Fibroblast of skin of left quadriceps (primary cell): ENCODE measurements around the gene NRDC.
"Not testable (repeated sequence)": the region's sequence is repeated elsewhere in the genome, so short reads cannot be mapped to it uniquely, and the experiment has no call there.

Experiments used
- DNase-seq, 2 experiments: peaks; one replicate each; pipeline ENCODE4 v3.0.0-alpha.2; 2013; ENCODE audit warnings: low read depth in 2 of 2

NRDC gene

DNA sequence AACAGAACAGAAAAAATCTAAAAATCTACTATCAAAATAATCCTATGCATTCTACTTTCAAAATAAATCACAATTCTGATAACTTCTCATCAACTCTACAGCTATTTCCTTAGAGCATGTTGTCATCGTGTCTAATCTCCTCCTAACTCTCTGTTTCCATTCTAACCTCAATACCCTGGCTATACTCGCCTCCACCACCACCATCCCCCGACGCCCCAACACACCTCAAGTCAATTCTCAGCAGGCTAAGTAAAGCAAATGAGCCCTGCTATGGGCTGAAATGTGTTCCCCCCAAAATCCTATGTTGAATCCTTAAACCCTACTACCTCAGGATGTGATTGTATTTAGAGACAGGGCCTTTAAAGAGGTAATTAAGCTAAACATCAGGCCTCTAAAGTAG is 34.6 kb downstream of the NRDC start:
- no peak for DNase-seq

DNA sequence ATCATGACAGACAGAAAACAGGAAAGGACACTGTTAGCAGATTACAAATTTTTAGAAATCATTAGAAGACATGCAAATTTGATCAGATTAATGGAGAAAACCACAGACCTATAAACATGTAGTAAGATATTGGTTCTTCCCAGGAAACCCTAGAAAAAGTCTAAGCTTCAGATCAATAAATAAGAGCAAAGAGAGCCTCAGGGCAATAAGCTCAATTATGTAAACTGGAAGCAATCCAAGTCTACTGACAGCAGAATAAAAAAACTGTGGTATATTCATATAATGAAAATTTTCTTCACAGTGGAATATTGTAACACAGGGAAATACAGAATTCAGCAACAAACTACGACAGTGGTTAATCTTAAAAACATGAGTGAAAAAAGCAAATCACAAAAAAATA is 36.3 kb downstream of the NRDC start:
- no peak for DNase-seq

DNA sequence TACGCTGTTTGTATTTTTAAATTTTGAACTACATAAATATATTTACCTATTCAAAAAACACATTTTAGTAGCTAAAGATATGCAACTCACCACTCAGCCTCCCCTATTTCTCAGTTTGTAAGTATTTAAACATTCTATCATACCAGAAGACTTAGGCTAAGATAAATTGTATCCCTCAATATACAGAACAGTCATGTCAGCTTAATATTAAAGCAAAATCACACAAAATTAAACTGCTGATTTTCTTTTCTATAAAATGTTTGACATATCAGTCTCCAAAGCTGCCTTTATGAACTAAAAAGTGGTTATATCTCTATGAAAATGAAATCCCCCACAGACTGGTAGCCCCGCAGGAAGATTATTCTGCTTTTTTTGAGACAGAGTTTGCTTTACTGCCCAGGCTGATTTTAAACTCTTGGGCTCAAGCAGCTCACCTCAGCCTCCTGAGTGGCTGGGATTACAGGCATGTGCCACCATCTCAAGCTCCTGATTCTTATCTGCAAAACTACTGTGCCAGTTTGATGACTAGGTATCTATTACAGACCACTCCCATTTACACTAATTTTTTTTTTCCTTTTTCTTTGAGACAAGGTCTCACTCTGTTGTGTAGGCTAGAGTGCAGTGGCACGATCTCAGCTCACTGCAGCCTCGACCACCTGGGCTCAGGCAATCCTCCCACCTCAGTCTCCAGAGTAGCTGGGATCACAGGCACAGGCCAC is 37.6 kb downstream of the NRDC start:
- DNase-seq: no peak

DNA sequence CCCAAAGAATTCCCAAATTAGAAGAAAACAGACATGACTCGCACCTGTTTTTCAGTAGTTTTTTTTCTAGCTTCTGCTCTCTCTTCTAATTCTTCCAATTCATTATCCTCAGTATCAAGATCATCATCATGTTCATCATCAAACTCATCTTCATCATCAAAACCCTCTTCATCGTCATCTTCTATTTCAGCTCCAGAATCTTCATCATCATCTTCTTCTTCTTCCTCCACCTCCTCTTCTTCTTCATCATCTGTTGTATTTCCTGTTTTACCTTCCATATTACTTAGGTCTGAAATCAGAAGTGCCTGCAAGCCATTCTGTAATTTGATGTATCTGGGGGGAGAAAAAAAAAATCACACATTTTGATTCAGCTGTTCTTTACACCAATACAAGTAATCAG is 38.3 kb downstream of the NRDC start:
- no peak for DNase-seq

DNA sequence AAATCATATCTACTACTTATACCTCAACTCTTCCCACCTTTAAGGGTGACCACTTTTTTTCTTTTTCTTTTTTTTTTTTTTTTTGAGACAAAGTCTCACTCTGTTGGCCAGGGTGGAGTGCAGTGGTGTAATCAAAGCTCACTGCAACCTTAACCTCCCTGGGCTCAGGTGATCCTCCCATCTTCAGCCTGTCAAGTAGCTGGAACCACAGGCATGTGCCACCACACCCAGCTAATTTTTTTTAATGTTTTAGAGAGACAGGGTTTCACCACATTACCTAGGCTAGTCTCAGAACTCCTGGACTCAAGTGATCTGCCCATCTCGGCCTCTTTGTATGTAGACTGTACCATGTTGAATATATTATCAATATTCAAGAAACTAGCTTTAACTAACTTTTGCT is 39.4 kb downstream of the NRDC start:
- DNase-seq: no peak

DNA sequence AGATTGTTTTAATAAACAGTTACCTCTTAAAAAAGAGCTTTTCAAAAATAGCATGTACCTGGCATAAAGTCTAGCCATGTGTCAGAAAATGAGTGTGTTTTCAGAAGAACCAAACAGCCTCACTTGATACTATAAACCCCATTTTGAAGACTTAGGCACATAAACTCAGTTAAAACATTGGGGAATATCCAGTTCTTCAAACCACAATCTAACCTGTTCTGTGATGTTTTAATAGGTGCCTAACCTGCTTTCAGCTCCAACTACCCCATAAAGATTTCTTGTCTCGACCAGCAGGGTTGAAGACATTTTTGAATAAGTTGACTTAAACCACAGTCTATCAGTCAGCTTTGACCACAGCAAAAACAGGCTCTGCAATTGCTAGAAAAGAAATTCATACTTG is 41.3 kb downstream of the NRDC start:
- no peak for DNase-seq

DNA sequence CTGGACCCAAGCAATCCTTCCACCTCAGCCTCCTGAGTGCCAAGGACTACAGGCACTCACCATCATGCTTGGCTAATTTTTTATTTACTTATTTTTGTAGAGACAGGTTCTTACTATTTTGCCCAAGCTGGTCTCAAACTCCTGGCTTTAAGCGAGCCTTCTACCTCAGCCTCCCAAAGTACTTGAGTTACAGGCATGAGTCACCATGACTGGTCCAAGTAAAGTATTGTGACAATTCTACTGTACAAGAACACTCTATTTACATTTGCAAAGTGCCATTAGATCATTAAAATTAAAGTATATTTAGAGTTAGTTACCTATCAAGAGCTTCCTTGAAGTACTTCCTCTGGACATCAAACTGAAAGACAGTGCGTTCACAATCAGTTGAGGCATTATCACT is 44.8 kb downstream of the NRDC start:
- no peak for DNase-seq

DNA sequence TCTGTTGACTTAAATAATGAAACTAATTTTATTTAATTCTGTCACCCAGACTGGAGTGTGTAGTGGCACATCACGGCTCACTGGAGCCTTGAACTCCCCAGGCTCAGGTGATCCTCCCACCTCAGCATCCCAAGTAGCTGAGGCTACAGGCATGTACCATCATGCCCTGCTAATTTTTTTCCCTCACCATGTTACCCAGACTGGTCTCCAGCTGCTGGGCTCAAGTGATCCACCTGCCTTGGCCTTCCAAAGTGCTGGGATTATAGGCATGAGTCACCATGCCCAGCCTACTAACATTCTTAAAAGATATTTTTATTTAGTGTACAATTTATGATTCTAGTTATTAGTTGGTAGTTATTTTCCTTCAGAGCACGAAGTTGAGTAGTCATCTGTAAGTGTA is 49.5 kb downstream of the NRDC start:
- no peak for DNase-seq

DNA sequence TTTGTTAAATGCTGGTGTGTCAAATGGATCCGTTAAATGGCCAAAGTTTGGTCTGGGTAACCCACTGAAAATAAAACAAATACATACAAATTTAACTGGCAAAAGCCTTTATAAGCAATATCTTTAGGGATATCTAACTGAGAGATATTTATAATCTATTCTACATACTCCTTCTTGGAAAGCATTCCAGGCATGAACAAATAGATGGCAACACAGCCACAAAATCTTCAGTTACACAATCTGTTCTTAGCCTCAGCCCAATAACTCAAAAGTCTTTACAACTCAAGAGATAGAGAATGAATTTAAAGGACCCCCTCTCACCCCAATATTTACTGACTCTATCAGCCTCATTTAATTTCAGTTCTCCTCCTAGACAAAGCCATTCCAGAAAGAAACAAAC is 58.7 kb downstream of the NRDC start:
- no peak for DNase-seq

DNA sequence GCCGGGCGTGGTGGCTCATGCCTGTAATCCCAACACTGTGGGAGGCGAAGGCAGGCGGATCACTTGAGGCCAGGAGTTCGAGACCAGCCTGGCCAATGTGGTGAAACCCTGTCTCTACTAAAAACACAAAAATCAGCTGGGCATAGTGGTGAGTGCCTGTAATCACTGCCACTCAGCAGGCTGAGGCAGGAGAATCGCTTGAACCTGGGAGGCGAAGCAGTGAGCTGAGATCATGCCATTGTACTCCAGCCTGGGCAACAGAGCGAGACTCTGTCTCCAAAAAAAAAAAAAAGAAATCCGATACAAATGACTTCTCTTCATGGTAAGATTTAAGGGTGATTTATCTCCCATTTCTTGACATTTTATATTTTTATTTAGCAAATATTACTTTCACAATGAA is 59.5 kb downstream of the NRDC start:
- DNase-seq: not testable (repeated sequence)

DNA sequence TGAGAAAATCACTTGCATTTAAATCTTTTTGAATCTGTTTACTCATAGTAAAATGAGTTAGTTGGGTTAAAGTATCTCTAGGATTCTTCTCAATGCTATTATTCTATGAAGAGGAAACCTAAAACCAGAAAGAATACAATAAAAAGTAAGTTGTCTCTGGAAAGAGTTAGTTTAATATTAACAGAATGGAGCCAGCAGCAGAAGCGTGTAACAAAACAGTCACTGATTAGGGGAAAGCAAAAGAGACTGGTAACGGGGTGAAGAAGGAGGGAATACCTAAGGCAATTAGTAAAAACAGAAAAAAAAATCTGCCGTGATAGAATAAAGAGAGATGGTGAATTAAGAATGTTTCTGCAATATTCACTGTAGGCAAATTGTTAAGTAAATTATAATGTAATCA is 60.0 kb downstream of the NRDC start:
- DNase-seq: no peak

DNA sequence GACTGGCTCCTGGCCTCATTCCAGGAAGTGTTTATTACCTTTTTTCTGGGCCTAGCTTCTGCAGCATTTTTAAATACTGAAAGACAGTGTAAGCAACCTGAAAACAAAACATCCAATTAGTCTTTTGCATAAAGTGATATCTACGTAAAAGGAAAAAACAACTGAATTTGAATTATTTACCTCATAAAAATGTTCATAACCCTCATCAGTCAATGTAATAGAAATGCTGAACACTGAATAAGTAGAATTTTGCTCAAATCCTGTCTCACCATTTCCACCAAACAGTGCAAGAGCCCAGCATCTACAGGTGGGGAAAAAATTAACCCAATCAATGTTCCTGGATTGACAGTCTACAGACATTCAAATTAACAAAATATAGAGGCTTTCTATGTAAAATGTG is 64.0 kb downstream of the NRDC start:
- no peak for DNase-seq

DNA sequence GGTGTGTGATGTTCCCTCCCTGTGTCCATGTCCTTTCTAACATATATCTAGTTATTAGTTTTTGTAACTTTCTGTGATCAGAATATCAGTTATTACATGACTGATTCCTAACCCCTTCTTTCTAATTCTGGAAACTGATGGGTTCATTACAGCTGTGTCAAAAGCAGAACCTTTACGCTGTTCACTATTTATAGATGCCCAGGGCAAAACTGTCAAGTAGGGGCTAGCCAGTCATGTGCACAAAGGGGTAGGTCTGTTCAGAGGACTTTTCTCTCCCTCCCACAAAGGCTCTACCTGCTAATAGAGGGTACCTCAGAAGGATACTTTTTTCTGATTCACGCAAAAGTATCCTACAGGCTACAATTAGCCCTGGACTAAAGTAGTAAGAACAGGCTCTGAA is 79.2 kb downstream of the NRDC start:
- DNase-seq: no peak

DNA sequence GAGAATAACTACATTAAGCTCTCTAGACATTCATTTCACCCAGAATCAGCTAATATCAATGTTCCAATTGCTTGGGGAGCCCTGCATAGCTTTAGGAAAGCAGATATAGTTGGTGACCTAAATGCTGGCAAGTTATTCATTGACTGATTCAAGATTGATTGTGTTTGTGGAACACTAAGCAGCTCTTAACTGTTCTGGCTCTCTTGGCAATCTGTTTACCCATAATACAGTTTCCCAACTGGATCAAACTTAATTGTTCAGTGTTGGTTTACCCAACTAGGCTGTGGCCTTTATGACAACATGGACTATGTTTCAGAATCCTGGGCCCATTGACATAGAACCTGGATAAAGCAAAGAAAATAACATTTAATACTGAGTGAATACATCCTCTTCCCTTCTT is 83.7 kb downstream of the NRDC start:
- DNase-seq: no peak

DNA sequence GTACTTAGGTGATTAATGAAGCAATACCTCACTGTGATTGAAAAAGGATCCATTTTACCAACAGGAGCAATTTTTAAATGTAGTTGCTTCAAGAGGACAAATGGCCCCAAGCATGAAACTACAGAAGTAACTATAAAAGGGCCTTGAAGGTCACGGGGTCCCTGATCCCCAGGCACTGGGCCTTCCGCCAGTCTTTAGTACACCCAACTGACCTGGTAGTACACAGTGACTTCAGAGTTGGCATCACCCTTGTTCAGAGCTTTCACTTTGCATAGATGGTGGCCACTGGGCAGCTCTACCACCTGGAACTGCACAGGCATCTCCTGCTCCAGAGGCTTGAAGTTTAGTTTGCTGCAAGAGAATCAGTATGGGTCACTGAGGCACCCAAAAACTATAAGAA is 84.3 kb downstream of the NRDC start:
- DNase-seq: no peak

DNA sequence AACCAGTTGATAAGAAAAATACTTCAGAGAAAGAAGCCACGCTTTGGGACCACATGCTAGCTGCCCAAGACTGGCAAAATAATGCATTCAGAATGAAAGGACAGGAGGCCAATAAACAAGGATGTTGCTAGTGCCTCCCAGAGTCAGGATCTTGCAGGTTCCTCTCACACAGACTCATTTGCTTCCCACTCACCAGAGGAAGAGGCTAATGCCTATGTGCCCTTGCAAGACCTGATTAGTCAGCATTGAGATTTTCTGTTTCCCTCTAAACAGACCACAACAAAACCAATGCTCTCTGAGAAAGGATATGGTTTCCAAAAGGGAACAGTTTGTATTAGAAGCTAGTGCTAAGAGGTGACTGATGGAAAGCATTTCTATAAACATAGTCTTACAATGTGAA is 85.7 kb downstream of the NRDC start:
- DNase-seq: no peak

DNA sequence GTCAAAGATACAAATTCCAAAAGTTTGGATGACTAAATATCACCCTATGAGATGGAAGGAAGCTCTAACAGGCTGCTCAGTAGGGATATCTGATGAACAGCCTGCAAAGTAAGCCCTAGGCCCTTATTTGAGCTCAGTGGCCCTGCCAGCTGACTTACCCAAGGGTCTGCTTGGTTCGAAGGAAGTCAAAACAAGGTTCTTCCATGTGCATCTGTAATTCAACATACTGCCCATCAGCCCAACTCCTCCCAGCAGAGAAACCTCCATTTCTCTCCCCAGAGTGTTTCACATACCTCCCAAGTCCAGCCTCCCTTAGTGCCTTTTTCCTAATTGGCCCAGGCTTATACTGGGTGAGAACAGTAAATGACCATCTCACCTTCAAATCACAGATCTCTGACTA is 86.6 kb downstream of the NRDC start:
- no peak for DNase-seq

DNA sequence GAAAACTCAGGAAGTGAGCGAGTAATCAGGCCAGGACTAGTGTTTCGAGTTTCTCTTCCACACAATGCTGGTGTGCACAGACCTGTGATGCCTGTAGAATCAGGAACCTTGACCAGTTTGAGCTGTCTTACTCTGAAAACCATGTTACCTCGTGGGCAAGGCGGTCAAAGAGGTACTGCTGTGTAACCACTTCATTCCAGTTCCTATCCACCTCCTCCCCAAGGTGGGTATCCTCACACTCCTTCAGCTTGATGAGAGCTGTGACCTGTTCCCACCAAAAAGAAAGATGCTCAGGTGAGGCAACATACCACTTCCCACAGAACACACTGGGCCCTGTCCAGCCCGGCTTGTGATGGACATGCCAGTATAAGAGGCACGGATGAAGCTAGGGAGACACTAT is 88.1 kb downstream of the NRDC start:
- no peak for DNase-seq

DNA sequence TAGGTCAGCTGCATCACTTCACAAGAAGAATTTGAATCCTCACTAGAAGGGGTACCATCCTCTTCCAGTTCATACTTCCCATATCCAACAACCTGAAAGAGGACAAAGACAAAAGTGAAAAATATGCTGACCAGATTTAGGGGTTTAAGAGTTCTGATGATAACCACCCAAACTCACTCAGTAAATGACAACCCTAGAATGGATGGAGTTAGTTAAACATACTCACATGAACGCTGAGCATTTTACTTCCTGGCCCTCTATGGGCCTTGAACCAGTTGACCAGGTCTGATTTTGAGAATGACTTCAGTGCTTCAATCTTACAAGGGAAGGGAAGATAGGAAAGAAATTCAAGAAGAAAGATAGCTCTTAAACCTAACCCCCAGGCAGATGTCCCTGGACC is 89.2 kb downstream of the NRDC start:
- no peak for DNase-seq

DNA sequence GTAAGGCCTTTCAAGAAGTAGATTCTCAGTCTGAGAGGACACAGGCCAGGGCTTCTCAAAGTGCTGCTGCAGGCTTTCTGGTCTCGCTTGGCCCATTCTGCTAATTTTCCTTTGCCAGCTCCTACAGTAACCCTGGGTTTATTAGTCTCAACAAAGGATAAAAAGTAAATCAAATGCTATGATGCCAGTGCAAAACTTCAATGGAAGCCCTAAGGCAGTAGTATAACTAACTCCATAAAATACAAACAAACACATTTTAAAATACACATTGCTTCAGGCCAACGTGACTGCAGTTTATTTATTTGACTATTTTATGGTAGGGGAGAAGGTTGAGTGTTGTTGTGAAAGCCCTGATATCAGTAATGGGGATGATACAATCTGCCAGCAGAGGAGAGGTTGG is 89.6 kb downstream of the NRDC start:
- no peak for DNase-seq

DNA sequence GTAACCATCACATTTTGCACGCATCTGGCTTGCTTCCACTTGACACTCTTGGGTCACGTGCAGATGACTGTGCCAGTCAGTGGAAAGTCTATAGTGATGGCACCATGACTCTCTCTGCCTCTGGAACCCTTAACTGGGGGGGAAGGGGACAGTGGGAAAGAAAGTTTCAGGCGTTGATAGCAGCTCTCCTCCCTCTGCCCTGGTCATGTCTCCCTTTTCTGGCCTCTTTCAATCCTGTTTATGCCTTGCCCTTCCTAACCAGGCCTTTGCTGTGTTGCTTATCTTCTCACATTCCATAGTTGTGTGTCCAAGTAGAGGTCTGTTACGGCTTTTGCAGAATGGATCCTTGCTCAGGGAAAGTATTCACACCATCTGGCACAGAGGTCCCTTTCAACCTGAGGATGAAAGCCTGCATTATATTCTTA is 93.5 kb downstream of the NRDC start:
- no peak for DNase-seq

DNA sequence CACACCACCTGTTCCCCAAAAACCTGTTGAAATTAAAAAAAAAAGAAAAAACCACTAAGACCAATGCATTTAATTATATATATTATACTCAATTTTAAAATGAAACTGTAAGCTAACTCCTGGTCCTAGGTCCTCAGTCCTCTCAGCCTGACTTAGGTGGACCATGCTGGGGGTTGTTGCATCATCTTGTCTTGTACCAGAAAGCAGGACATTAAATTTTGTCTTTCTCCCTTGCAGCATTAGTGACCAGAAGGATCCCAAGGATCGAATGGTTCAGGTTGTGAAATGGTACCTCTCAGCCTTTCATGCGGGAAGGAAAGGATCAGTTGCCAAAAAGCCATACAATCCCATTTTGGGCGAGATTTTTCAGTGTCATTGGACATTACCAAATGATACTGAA is 97.6 kb downstream of the NRDC start:
- DNase-seq: no peak

DNA sequence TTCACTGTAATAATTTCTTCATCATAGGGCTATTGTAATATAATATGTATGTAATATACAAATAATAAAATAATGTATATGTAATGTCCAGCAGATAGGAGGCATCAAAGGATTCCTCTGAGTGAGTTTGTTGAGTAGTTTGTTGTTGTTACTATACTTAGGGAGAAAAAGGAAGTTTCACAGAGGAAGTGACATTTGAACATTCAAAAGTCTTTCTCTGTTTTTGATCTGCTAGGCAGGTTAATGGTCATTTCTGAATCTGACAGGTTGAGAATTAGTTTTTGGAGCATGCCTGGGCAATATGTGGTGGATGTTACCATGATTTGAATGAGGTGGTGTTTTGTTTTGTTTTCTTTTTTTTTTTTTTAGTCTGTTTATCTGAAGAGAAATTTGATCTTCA is 102.1 kb downstream of the NRDC start:
- no peak for DNase-seq

DNA sequence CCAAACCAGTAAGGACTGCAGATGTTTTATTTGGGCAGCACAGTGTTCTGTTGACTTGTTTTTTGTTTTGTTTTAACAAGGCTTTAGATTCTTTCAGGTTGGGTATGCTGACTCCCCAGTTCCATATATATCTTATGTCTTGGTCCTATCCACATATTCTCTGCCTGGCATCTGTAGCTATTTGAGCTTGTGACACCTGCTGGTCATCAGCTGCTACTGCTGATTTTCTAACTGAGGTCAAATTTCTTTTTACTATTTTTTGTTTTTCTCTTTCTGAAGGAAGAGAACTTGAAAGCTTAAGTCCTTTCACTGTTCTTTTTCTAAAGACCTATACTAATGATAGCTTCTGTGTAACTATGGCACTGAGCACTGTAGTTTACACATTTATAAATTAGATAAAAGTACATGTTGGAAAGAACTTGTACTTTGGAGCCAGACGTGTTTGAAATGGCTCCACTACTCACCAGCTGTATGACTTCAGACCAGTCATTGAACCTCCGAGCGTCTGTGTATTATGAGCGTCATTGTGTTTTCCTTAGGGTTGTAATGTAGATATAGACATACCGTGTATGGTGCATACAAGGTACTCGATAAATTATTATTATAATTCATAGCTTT is 109.4 kb downstream of the NRDC start:
- peak; percentile 23 to 24 for DNase-seq
